Stimulated activated CD4-positive, alpha-beta T cell treated with anti-CD3 and anti-CD28 coated beads, Interleukin-4, amount 100 ng/mL, for 24 hours (primary cell): Measurements from ENCODE around the gene MYDGF.
"Not testable (repeated sequence)": the region's sequence is repeated elsewhere in the genome, so short reads cannot be mapped to it uniquely, and the experiment has no call there.

Source experiments
- DNase-seq: peaks from one replicate; pipeline ENCODE4 v3.0.0-alpha.2; 2020

The MYDGF gene

DNA sequence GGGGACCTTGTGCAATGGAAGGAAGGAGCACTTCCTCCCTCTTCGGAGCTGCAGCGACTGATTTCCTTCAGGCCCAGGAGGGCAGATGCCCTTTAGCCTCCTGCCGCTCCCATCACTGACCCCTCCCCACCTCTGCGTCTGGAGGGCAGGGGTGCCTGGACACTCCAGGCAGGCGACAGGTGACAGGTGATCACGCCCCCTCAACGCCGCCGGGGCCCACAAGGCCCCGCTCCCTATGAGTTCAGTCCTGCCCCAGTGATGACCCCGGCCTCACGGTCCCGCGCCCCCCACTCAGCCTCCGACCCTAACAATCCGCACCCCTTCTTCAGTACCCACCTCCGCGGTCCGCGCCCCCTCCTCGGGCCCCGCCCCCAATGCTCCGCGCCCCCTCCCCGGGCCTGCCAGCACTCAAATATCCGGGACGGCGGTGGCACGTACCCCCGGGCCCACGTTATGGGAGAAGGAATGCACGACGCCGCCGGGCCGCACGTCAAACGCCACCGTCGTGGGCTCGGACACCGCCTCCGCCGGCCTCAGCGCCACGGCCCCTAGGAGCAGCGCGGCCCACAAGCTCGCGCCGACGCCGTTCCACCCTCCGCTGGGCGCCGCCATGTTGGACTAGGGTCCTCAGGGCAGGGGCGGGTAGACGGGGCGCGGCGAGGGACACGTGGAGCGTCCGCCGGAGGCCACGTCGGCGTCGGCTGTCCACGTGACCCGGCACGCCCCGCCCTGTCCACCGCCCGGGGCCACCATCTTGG lies at the start of gene MYDGF:
TSS of gene MYDGF (minus strand) at position 620 of the 758 bp plus-strand sequence. CDS start at position 612, 8 bp downstream.
- peak; percentile 95 for DNase-seq

GRCh38 chr19:4719499-4719866 lies 49.3 kb upstream of the MYDGF start:
- DNase-seq: no peak

DNA sequence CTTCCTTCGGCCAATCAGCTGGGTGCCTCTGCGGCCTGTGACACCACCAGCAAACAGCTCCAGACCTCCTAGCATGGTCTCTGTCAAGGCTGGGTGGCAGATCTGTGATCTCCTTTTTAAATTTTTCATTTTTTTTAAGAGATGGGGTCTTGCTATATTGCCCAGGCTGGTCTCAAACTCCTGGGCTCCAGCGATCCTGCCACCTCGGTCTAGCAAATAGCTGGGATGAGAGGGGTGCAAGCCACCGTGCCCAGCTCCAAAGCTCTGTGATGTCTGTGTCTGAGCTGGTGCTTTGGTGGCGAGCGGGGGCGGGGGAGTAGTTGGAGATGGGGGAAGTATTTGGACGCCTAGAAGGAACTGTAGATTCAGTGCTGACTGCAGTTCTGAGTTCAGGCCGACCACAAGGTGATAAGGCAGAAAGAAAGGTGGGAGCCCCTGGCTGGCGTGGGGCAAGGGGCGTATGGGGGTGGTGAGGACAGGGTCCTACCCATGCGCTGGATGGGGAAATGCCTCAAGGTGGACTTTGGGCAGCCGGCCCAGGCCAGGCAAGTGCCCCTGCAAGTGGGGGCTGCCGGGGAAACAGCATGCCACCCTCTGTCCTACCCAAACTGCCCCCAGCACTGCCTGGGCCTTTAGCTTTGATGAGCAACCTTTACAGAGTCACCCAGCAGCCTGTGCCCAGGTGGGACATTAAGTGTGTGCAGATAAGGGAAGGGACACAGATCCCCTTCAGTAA lies 48.0 kb upstream of the MYDGF start:
- no peak for DNase-seq

DNA sequence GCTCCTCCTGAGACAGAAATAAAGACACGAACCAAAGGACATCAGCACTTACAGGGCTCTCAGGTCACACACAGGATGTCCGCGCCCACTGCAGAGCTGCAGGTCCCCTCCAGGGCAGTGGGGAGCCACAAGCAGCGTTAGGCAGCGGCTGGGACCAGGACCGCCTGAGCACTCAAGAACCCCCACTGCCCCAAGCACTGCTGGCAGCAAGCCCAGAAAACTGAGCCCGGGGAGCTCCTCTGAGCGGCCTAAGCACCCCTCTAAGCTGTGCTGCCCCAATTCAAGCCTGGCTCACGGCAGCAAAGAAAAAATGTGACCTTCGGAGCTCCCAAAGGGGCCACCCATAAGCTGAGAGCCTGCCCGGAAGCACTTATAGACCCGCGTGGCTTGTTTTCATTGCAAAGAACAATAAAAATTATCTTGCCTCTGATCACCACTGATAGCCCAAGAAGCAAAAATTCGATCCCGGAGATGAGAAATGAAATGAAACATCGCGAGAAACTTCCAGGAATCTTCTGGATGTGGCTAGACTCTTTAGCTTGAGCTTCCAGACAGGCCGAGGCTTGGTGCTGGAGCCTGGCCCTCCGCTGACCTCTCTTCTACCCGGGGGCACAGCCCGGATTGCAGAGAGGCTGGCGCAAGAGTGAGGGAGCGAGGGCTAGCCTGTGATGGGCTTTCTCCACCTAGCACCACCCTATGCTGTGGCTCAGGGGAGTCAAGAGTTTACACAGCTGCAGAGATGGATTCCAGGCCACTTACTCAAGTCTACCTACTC lies 47.2 kb upstream of the MYDGF start:
- no peak for DNase-seq

DNA sequence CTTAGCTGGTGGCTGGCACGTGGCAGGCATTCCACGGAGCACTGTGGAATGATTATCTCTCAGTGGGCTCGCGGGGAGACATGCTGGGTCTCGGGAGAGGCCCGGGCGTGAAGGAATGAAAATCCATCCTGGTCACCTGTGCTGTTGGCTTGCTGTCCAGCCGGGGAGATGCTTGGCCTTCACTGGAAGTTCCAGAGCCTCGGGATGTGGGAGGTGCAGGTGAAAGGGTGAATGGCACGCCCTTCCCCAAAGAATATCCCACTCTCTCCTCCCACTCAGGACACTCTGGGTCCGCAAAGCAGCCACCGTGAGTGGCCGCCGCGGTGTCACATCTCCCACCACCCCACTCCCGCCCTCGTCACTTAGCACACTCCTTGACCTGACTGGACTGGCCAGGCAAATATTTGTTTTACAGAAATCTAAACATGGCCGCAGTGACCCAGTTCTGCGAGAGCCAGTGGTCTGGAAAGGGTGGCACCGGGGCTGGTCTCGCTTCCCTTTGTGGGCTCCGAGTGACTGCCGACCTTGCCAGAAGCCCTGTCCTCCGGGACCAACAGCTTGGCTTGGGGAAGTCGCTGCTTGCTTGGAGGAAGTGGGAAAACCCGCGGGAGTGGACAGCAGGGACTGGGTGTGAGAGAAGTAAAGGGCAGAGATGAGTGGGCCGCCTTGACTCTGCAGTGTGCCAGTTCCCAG lies 45.5 kb upstream of the MYDGF start:
- no peak for DNase-seq

DNA sequence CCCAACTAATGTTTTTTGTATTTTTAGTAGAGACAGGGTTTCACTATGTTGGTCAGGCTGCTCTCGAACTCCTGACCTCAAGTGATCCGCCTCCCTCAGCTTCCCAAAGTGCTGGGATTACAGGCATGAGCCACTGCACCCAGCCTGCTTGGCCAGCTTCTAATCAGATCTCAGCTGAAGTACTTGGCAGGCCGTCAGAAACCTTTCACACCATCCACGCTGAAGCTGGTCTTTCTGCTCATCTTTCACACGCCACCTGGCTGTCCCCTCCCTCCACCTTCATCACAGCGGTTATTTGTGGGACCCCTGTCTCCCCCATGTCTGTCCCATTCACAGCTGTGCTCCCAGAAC lies 45.0 kb upstream of the MYDGF start:
- not testable (repeated sequence) for DNase-seq

- DNase-seq: no peak
These were observed 43.9 kb upstream of the MYDGF start for GRCh38 chr19:4714016-4714415.

DNA sequence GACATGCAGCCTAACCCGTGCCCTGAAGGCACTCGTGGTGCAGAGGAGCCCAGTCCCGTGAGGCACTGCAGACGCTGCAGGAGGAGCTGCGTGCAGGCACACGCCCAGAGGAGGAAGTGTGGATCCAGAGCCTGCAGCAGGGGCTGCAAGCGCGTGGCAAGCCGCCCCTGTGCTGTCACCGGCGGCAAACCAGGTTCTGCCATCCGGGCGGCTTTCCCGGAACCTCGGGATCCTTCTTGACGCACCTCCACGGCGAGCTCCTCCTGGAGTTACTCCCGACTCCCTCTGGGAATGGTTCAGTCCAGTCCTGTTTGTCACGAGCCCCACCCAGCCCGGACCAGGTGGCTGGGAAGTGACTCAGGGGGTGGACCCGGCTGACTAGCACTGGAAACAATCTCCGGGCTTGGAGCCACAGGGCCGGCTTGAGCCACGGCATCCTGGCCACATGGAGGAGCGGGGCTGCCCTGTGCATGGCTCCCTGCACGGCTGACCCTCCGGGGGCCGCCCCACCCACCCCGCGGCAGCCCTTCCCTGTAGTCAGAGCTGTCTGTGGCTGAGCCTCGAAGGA lies 43.3 kb upstream of the MYDGF start:
- DNase-seq: no peak

- no peak for DNase-seq
These were observed 42.6 kb upstream of the MYDGF start for GRCh38 chr19:4712771-4713170.

DNA sequence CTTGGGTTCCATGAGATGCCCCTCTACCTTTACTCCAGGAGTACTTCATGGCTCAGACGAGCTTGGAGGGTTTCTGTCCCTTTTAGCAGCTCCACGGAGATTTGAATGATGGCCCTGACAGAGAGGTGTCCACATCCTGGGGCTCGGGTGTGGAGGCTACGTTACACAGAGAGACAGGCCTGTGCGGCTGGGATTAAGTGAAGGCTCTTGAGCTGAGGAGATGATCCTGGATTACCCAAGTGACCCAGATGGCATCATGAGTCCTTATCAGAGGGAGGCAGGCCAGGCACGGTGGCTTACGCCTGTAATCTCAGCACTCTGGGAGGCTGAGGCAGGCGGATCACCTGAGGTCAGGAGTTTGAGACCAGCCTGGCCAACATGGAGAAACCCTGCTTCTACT lies 41.1 kb upstream of the MYDGF start:
- DNase-seq: no peak

DNA sequence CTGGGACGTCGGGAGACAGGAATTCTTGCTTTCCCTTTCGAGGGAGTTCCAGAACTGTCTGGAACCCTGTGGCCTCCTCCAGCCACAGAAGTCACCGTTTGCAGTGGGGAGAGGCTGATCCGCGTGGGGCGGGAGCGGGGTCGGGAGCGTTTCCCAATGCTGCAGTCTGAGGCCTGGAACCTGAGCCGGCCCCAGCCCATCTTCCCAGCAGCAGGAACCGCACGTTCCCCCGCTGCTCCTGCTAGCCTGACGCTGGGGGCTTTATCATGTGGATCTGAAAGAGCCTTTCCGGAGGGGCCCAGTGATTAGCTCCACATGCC lies 40.1 kb upstream of the MYDGF start:
- DNase-seq: no peak

- DNase-seq: no peak
These were observed 39.5 kb upstream of the MYDGF start for GRCh38 chr19:4709440-4710280.

DNA sequence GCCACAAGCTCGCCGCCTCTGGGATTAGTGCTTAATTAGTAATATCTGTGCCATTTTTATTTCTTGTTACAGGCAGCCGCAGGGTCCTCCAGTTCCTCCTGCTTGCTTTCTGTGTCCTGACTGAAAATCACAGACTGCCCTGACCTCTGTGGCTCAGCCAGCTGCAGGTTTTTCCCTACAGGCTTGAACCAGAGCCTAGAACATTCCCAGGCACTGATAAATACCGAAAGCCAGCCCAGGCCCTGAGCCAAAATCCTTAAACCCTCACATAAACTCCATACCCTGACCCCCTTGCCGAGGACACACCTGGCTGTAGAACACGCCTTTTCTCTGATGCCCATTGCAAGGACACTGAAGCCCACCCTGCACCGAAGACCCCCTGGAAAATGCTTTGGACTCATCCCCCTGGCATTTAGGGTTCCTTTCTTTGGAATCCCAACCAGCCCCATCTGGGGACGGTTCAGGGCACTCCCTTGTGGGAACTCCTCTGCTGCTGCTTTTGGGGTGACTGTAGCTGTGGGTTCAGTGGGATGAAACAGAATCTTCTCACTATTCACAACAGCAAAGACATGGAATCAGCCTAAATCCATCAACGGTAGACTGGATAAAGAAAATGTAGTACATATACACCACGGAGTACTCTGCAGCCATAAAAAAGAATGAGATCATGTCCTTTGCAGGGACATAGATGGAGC lies 38.0 kb upstream of the MYDGF start:
- DNase-seq: no peak

DNA sequence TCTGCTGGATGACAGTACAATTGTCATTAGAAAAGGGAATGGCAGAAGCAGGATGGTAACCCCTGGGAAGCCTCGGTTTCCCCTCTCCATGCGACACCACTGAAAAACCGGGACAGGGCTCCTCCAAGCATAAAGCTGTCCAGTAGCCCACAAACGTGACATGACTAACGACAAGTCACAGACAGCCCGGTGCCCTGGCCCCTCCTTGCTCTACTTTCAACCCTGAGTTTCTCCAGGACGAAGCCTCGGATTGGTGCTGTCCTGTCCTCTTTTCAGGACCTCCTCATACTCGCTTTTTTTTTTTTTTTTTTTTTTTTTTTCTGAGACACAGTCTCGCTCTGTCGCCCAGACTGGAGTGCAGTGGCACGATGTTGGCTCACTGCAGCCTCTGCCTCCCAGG lies 37.2 kb upstream of the MYDGF start:
- DNase-seq: no peak

GRCh38 chr19:4705413-4706131 lies 35.4 kb upstream of the MYDGF start:
- no peak for DNase-seq

DNA sequence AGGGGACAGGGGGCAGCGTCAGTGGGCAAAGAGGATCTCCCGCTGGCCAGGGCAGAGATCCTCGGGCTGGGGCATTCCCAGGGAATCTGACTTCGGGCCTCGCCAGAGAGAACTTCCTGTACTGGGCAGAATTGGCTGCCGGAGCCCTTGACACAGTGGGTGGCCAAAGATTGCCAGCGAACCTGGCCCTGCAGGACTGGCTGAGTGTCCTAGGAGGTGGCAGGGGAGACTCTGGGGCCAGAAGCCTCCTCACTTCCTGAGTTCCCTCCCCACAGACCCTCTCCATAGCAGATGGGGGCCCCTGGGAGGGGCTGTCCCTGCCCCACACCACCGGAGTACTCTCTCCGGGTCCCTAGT lies 34.2 kb upstream of the MYDGF start:
- DNase-seq: no peak

GRCh38 chr19:4703671-4704316 lies 33.7 kb upstream of the MYDGF start:
- no peak for DNase-seq

GRCh38 chr19:4702764-4703163 lies 32.6 kb upstream of the MYDGF start:
- DNase-seq: no peak

DNA sequence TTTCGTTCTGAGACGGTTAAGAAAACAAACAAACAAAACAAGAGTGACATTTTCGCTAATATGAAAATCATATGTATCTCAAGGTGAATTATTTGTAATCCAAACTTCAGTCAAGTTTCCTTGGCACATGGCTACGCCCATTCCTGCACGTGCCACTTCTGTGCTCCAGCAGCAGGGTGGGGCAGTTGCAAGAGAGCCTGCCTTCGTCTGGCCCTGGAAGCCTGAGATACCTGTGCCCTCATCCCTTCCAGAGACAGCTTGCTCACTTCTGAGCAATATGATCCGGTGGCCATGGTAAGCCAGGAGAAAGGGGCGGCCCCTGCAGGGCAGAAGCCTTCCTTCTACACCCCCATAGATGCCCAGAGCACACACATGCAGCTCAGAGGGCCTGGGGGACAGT lies 31.4 kb upstream of the MYDGF start:
- no peak for DNase-seq

- no peak for DNase-seq
These were observed 30.5 kb upstream of the MYDGF start for GRCh38 chr19:4700693-4700970.
